HEK293 (cell line): ENCODE measurements around the gene TOX4.

ENCODE experiments used
- CTCF ChIA-PET: fragments of 350-600 bp; formaldehyde crosslinking; extraction: SDS; loops from one replicate; lab custom pipeline; 2021; ENCODE audit warnings: antibody characterized with exemption; lab: Yijun Ruan, JAX
- POLR2A ChIA-PET: fragments of 300-600 bp; formaldehyde crosslinking; extraction: SDS; loops from one replicate; lab custom pipeline; 2020; ENCODE audit warnings: antibody characterized with exemption, inconsistent platforms; lab: Yijun Ruan, JAX
- H3K27ac ChIP-seq: fragments of 200-500 bp; sonication (Bioruptor generic); 2 replicates; pipeline ENCODE4 v1.5.1; 2014; ENCODE audit warnings: low read depth, low read length, control low read depth, inconsistent platforms; ENCODE audit errors: extremely low read depth
- H3K36me3 ChIP-seq, 2 experiments: fragments of 200-500 bp in 1 of 2; sonication (Bioruptor generic) in 1 of 2; 1 replicate in 1 of 2; 2 replicates in 1 of 2; pipeline ENCODE4 v1.5.1; 2014 to 2017; ENCODE audit warnings: inconsistent platforms in 2 of 2, low read length in 2 of 2; ENCODE audit not compliant: control insufficient read depth in 2 of 2, insufficient read depth in 1 of 2
- H3K4me1 ChIP-seq: fragments of 200-500 bp; sonication (Bioruptor generic); 2 replicates; pipeline ENCODE4 v1.5.1; 2014; ENCODE audit warnings: mild to moderate bottlenecking, low read length, inconsistent platforms; ENCODE audit not compliant: control insufficient read depth, insufficient read depth
- H3K4me3 ChIP-seq: 2 replicates; pipeline ENCODE4 v1.5.1; 2011; ENCODE audit warnings: low read depth, mild to moderate bottlenecking, control low read depth, low read length, moderate library complexity
- H3K9me3 ChIP-seq: fragments of 200-500 bp; sonication (Bioruptor generic); 2 replicates; pipeline ENCODE4 v1.5.1; 2014; ENCODE audit warnings: low read depth, low read length, inconsistent platforms; ENCODE audit not compliant: control insufficient read depth, insufficient read depth
- IKZF3 ChIP-seq: fragments of 450-650 bp; IDR thresholded peaks from 2 replicates; pipeline ENCODE4 v1.5.0; 2018; ENCODE audit warnings: missing biosample characterization, mild to moderate bottlenecking, missing genetic modification characterization, moderate library complexity
- KLF1 ChIP-seq: fragments of 450-650 bp; formaldehyde crosslinking; IDR thresholded peaks from 2 replicates; pipeline ENCODE4 v1.5.1; 2016; ENCODE audit warnings: missing biosample characterization, missing genetic modification characterization
- KLF9 ChIP-seq: fragments of 450-650 bp; formaldehyde crosslinking; IDR thresholded peaks from 2 replicates; pipeline ENCODE4 v1.5.1; 2016; ENCODE audit warnings: missing biosample characterization, missing genetic modification characterization, low read depth
- OVOL3 ChIP-seq: fragments of 450-650 bp; formaldehyde crosslinking; IDR thresholded peaks from 2 replicates; pipeline ENCODE4 v1.5.1; 2016; ENCODE audit warnings: missing biosample characterization, missing genetic modification characterization
- PRDM1 ChIP-seq: fragments of 450-650 bp; formaldehyde crosslinking; IDR thresholded peaks from 2 replicates; pipeline ENCODE4; 2016; ENCODE audit warnings: missing biosample characterization, missing genetic modification characterization
- ZFHX2 ChIP-seq: fragments of 450-650 bp; formaldehyde crosslinking; conservative IDR thresholded peaks from 2 replicates; pipeline ENCODE4 v1.5.1; 2016; ENCODE audit warnings: missing biosample characterization, missing genetic modification characterization
- ZNF10 ChIP-seq: fragments of 450-650 bp; formaldehyde crosslinking; IDR thresholded peaks from 2 replicates; pipeline ENCODE4 v1.5.1; 2017; ENCODE audit warnings: missing biosample characterization, missing genetic modification characterization
- ZNF184 ChIP-seq: fragments of 450-650 bp; IDR thresholded peaks from 2 replicates; pipeline ENCODE4 v1.5.1; 2018; ENCODE audit warnings: missing biosample characterization, mild to moderate bottlenecking, missing genetic modification characterization
- ZNF302 ChIP-seq: fragments of 450-650 bp; formaldehyde crosslinking; IDR thresholded peaks from 2 replicates; pipeline ENCODE4 v1.5.1; 2016; ENCODE audit warnings: missing biosample characterization, missing genetic modification characterization, low read depth
- ZNF561 ChIP-seq: fragments of 450-650 bp; IDR thresholded peaks from 2 replicates; pipeline ENCODE4 v1.5.1; 2018; ENCODE audit warnings: missing biosample characterization, missing genetic modification characterization, borderline replicate concordance
- ZNF600 ChIP-seq: fragments of 450-650 bp; formaldehyde crosslinking; IDR thresholded peaks from 2 replicates; pipeline ENCODE4 v1.5.1; 2016; ENCODE audit warnings: missing biosample characterization, missing genetic modification characterization
- ZNF654 ChIP-seq: fragments of 450-650 bp; formaldehyde crosslinking; IDR thresholded peaks from 2 replicates; pipeline ENCODE4 v1.5.1; 2016; ENCODE audit warnings: low read depth, missing biosample characterization, missing genetic modification characterization
- ZNF701 ChIP-seq: fragments of 450-650 bp; formaldehyde crosslinking; IDR thresholded peaks from 2 replicates; pipeline ENCODE4 v1.5.1; 2016; ENCODE audit warnings: missing biosample characterization, missing genetic modification characterization
- ZNF843 ChIP-seq: fragments of 450-650 bp; formaldehyde crosslinking; IDR thresholded peaks from 2 replicates; pipeline ENCODE4 v1.5.1; 2016; ENCODE audit warnings: missing biosample characterization, missing genetic modification characterization
- TF ChIP-seq, protein P1 (sequence below): fragments of 450-650 bp; IDR thresholded peaks from 2 replicates; pipeline ENCODE4 v1.5.1; 2018; ENCODE audit warnings: missing biosample characterization, missing genetic modification characterization
- TF ChIP-seq, protein P2 (sequence below): fragments of 450-650 bp; IDR thresholded peaks from 2 replicates; pipeline ENCODE4 v1.5.1; 2018; ENCODE audit warnings: missing biosample characterization, mild to moderate bottlenecking, missing genetic modification characterization
- TF ChIP-seq, protein P3 (sequence below): fragments of 450-650 bp; formaldehyde crosslinking; optimal IDR thresholded peaks from 2 replicates; pipeline ENCODE3; 2016; ENCODE audit warnings: missing biosample characterization, mild to moderate bottlenecking, missing genetic modification characterization
- TF ChIP-seq, protein P4 (sequence below): fragments of 450-650 bp; formaldehyde crosslinking; IDR thresholded peaks from 2 replicates; pipeline ENCODE4 v1.5.1; 2016; ENCODE audit warnings: missing biosample characterization, missing genetic modification characterization

Gene TOX4

DNA sequence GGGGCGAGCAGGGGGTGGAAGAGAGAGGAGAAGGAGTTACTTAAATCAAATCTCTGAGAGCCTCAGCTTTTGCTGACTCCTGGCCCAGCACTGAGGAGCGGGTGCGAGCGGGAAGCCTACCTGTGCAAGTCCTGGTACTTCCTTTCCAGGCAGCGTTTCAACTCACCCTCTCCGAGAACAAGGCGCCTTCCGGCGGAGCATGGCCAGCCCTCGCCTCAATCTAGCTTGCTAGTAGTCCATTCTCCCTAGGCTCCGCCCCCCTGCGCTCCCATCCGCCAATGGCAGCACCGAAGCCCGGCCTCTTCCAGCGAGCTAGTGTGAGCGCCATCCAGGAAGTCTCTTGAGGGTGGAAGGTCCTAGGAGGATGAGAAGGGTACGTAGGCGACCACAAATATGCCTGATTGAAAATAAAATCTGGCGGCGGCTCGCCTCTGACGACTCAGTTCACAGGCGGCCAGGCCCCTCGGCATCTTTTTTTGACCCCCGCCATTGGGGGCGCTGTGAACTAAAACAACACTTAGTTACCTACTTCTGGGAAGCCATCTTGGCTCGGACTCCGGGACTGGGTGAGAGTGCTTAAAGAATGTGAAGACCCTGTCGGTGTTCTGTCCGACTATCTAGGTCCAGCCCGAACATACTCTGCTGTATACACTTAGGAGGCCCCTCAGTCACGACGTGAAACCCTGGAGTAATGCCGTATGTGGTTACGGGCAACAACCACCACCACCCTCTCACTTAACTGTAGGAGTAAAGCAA is 20.9 kb upstream of the TOX4 start, which contains the start of gene CHD8 (continued):
- TF ChIP-seq, protein P1, sequence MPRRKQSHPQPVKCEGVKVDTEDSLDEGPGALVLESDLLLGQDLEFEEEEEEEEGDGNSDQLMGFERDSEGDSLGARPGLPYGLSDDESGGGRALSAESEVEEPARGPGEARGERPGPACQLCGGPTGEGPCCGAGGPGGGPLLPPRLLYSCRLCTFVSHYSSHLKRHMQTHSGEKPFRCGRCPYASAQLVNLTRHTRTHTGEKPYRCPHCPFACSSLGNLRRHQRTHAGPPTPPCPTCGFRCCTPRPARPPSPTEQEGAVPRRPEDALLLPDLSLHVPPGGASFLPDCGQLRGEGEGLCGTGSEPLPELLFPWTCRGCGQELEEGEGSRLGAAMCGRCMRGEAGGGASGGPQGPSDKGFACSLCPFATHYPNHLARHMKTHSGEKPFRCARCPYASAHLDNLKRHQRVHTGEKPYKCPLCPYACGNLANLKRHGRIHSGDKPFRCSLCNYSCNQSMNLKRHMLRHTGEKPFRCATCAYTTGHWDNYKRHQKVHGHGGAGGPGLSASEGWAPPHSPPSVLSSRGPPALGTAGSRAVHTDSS (tag by site-specific recombination), result no peak
- TF ChIP-seq ZNF302 (tag by site-specific recombination) (no peak), ZNF701 (tag by site-specific recombination) (no peak), PRDM1 (tag by site-specific recombination) (peak; percentile 88; the same call in 1 of the 2 replicates), ZNF843 (tag by site-specific recombination) (no peak)

DNA sequence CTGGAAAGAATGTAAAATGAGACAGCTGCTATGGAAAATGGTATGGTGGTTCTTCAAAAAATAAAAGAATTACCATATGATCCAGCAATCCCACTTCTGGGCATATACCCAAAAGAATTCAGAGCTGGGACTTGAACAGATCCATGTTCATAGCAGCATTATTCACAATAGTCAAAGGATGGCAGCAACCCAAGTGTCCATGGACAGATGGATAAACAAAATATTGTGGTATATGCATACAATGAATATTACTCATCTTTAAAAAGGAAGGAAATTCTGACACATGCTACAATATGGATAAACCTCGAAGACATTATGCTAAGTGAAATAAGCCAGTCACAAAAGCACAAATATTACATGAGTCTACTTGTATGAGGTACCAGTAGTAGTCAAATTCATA is 9.4 kb upstream of the TOX4 start:
- H3K4me1 ChIP-seq, result no peaks in the 10 kb centered on the region
- TF ChIP-seq, protein P2, sequence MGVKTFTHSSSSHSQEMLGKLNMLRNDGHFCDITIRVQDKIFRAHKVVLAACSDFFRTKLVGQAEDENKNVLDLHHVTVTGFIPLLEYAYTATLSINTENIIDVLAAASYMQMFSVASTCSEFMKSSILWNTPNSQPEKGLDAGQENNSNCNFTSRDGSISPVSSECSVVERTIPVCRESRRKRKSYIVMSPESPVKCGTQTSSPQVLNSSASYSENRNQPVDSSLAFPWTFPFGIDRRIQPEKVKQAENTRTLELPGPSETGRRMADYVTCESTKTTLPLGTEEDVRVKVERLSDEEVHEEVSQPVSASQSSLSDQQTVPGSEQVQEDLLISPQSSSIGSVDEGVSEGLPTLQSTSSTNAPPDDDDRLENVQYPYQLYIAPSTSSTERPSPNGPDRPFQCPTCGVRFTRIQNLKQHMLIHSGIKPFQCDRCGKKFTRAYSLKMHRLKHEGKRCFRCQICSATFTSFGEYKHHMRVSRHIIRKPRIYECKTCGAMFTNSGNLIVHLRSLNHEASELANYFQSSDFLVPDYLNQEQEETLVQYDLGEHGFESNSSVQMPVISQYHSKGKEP (tag by site-specific recombination), result no peak
- TF ChIP-seq, protein P3, sequence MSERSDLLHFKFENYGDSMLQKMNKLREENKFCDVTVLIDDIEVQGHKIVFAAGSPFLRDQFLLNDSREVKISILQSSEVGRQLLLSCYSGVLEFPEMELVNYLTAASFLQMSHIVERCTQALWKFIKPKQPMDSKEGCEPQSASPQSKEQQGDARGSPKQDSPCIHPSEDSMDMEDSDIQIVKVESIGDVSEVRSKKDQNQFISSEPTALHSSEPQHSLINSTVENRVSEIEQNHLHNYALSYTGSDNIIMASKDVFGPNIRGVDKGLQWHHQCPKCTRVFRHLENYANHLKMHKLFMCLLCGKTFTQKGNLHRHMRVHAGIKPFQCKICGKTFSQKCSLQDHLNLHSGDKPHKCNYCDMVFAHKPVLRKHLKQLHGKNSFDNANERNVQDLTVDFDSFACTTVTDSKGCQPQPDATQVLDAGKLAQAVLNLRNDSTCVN, result no peak
- no peak for TF ChIP-seq ZNF184 (tag by site-specific recombination)
- H3K4me3 ChIP-seq, result no peak overlapping the region
- POLR2A ChIA-PET, result no interaction called here
- peaks cover 51 to 64% of the 10 kb centered on the region in 2 experiments for H3K36me3 ChIP-seq
- no peak overlapping the region for H3K27ac ChIP-seq
- no peaks in the 10 kb centered on the region for H3K9me3 ChIP-seq
- CTCF ChIA-PET, result no interaction called here

DNA sequence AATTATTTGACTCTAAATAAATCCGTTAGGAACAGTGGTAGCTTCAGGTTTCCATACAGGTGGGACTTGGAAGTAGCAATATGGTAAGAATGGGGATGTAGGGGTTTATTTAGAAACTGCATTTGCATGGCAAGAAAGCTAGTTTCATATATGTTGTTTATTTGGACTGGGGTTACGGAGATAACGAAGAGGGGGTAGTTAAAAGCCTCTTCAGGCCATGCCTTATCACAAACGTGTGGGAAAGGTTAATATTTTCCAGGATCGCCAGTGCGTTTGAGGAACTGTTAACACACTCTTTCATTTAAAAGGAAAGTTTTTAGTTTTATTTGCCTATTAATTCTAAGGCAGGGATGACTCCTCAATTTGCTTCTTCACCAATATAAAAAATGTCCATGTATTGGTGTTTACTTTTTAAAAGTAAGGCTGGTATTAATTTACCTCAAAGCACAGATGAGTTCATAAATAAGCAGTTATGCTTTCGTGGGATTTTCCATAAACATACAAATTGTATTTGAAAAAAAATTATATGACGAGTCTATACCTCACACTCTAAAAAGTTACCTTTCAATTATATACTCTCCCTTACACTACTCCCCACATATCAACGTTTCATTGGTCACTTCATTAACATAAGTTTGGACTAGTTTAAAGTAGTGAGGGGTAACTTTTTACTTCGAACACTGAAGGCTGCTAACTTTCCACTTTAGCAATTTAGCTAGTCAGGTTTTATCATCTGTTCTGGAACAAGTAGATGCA is 1.1 kb upstream of the TOX4 start:
- TF ChIP-seq OVOL3 (no peak), ZFHX2 (tag by site-specific recombination) (no peak), ZNF561 (tag by site-specific recombination) (0 out of 2 replicates have a peak, but pooled peaks have one; percentile 48), PRDM1 (tag by site-specific recombination) (peak; percentile 38; the same call in 1 of the 2 replicates)
- POLR2A ChIA-PET, result interaction anchor here (0.9 to 3.0 kb wide), 4 partner anchors 12 to 39 kb away, joined by 4 to 20 read pairs (median 8); partner anchors contain the start of genes CHD8 and METTL3
- 0 out of 2 replicates have a peak overlapping the region, but pooled peaks have one; percentile 43 for H3K27ac ChIP-seq

DNA sequence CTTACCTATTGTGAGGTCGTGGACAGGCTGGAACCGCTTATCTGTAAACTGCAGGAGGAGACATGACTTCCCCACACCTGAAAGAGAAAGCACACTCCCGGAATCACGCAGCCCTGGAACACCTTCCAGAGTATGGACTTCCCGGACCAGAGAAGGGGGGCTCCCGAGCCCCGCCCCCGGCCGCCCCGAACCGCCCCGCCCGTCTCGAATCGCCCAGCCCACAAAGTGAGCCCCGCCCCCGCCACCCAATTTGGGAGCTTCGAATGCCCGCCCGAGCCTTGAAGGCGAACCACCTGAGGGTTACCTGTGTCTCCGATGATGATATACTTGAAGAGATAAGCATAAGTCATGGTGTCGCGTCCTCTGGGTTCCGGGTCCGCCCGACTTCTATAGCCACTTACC is 471 bp upstream of the TOX4 start:
- Histone ChIP-seq H3K4me1 (no peaks in the 10 kb centered on the region), H3K36me3 (peaks cover 27 to 38% of the 10 kb centered on the region in 2 experiments), H3K9me3 (no peaks in the 10 kb centered on the region), H3K4me3 (peak overlapping the region; percentile 90), H3K27ac (0 out of 2 replicates have a peak overlapping the region, but pooled peaks have one; percentile 43)
- ChIA-PET CTCF (interaction anchor here (0.6 to 2.9 kb wide), 9 partner anchors 10 to 166 kb away, joined by 3 to 12 read pairs (median 3); no protein-coding TSS in a partner anchor), POLR2A (interaction anchor here (0.9 to 3.0 kb wide), 7 partner anchors 12 to 50 kb away, joined by 3 to 20 read pairs (median 4); partner anchors contain the start of genes CHD8, METTL3 and SALL2)
- TF ChIP-seq, protein P4, sequence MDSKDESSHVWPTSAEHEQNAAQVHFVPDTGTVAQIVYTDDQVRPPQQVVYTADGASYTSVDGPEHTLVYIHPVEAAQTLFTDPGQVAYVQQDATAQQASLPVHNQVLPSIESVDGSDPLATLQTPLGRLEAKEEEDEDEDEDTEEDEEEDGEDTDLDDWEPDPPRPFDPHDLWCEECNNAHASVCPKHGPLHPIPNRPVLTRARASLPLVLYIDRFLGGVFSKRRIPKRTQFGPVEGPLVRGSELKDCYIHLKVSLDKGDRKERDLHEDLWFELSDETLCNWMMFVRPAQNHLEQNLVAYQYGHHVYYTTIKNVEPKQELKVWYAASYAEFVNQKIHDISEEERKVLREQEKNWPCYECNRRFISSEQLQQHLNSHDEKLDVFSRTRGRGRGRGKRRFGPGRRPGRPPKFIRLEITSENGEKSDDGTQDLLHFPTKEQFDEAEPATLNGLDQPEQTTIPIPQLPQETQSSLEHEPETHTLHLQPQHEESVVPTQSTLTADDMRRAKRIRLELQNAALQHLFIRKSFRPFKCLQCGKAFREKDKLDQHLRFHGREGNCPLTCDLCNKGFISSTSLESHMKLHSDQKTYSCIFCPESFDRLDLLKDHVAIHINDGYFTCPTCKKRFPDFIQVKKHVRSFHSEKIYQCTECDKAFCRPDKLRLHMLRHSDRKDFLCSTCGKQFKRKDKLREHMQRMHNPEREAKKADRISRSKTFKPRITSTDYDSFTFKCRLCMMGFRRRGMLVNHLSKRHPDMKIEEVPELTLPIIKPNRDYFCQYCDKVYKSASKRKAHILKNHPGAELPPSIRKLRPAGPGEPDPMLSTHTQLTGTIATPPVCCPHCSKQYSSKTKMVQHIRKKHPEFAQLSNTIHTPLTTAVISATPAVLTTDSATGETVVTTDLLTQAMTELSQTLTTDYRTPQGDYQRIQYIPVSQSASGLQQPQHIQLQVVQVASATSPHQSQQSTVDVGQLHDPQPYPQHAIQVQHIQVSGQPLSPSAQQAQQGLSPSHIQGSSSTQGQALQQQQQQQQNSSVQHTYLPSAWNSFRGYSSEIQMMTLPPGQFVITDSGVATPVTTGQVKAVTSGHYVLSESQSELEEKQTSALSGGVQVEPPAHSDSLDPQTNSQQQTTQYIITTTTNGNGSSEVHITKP (tag by site-specific recombination), result peak; percentile 100
- TF ChIP-seq ZNF654 (no peak), IKZF3 (tag by site-specific recombination) (0 out of 2 replicates have a peak, but pooled peaks have one; percentile 27), ZNF600 (tag by site-specific recombination) (peak; percentile 37; the same call in 1 of the 2 replicates), KLF9 (tag by site-specific recombination) (peak; percentile 65), KLF1 (0 out of 2 replicates have a peak, but pooled peaks have one; percentile 21), ZNF10 (tag by site-specific recombination) (no peak)

More for the DNA sequence above, 1.1 kb upstream of the TOX4 start:
- H3K36me3 ChIP-seq, result peaks cover 27 to 35% of the 10 kb centered on the region in 2 experiments
- CTCF ChIA-PET, result interaction anchor here (0.6 to 2.9 kb wide), 8 partner anchors 9 to 166 kb away, joined by 3 to 12 read pairs (median 3); no protein-coding TSS in a partner anchor
- H3K4me3 ChIP-seq, result peak overlapping the region; percentile 90
- H3K4me1 ChIP-seq, result no peaks in the 10 kb centered on the region
- H3K9me3 ChIP-seq, result no peaks in the 10 kb centered on the region
